GM18867 (cell line): ENCODE data around the gene TENM4.
A peak's percentile ranks its signal among the peaks of the same experiment; 100 is the strongest.

ENCODE experiments used
- ATAC-seq: cut with Tn5 transposase; IDR thresholded peaks from one replicate; pipeline ENCODE4 v1.9.1; 2021; ENCODE audit warnings: mild to moderate bottlenecking, moderate library complexity; ENCODE audit not compliant: unreplicated experiment

Gene TENM4

GRCh38 chr11:78737891-78738290 lies 702.9 kb downstream of the TENM4 start:
- ATAC-seq = no peak

GRCh38 chr11:78737301-78737700 lies 703.5 kb downstream of the TENM4 start:
- no peak for ATAC-seq

GRCh38 chr11:78735711-78736110 lies 705.1 kb downstream of the TENM4 start:
- ATAC-seq = no peak

GRCh38 chr11:78733031-78733430 lies 707.8 kb downstream of the TENM4 start:
- ATAC-seq = no peak

- no peak for ATAC-seq
Observed at GRCh38 chr11:78732246-78732645, 708.6 kb downstream of the TENM4 start.

GRCh38 chr11:78731027-78731426 lies 709.8 kb downstream of the TENM4 start:
- no peak for ATAC-seq

- ATAC-seq = no peak
Observed at GRCh38 chr11:78730267-78730824, 710.5 kb downstream of the TENM4 start.

- ATAC-seq = no peak
Observed at GRCh38 chr11:78727816-78728215, 713.0 kb downstream of the TENM4 start.

- no peak for ATAC-seq
Observed at GRCh38 chr11:78725200-78725599, 715.6 kb downstream of the TENM4 start.

GRCh38 chr11:78722786-78723185 lies 718.0 kb downstream of the TENM4 start:
- ATAC-seq = no peak

GRCh38 chr11:78720281-78720989 lies 720.4 kb downstream of the TENM4 start:
- no peak for ATAC-seq

GRCh38 chr11:78717041-78717440 lies 723.8 kb downstream of the TENM4 start:
- ATAC-seq = no peak

GRCh38 chr11:78715639-78716311 lies 725.1 kb downstream of the TENM4 start:
- peak; percentile 86 for ATAC-seq

- no peak for ATAC-seq
Observed at GRCh38 chr11:78714539-78714938, 726.3 kb downstream of the TENM4 start.

- no peak for ATAC-seq
Observed at GRCh38 chr11:78711735-78712134, 729.1 kb downstream of the TENM4 start.

GRCh38 chr11:78710417-78710816 lies 730.4 kb downstream of the TENM4 start:
- no peak for ATAC-seq

GRCh38 chr11:78708388-78708787 lies 732.4 kb downstream of the TENM4 start:
- no peak for ATAC-seq

- no peak for ATAC-seq
Observed at GRCh38 chr11:78706551-78706950, 734.3 kb downstream of the TENM4 start.

GRCh38 chr11:78704811-78705210 lies 736.0 kb downstream of the TENM4 start:
- no peak for ATAC-seq

- no peak for ATAC-seq
Observed at GRCh38 chr11:78699609-78700135, 741.2 kb downstream of the TENM4 start.

- ATAC-seq = no peak
Observed at GRCh38 chr11:78698612-78699011, 742.2 kb downstream of the TENM4 start.

GRCh38 chr11:78696177-78696576 lies 744.7 kb downstream of the TENM4 start:
- ATAC-seq = no peak
